Activated CD4-positive, alpha-beta memory T cell treated with anti-CD3 and anti-CD28 coated beads, Interleukin-2, amount 10 ng/mL, durations not matched to agents 7 days and 5 days (primary cell): ENCODE results near the gene TYRP1. TPM values are rescaled to one million over a fixed set of nuclear protein-coding genes. Genes with fewer than 3 reads are reported as not detected.

Experiments
- CTCF ChIA-PET: fragments of 350-600 bp; sonication (Branson Sonifier 250); formaldehyde crosslinking; loops from one replicate; lab custom pipeline; 2021; ENCODE audit warnings: antibody characterized with exemption, inconsistent platforms; lab: Charles Lee
- POLR2A ChIA-PET: fragments of 350-600 bp; sonication (Branson Sonifier 250); formaldehyde crosslinking; loops from one replicate; lab custom pipeline; 2021; ENCODE audit warnings: antibody characterized with exemption; lab: Charles Lee
- DNase-seq: peaks from one replicate; pipeline ENCODE4 v3.0.0-alpha.2; 2020
- H3K27ac Mint-ChIP-seq: one replicate; pipeline ENCODE4 v1.8.0; 2021; ENCODE audit warnings: mild to moderate bottlenecking, mixed read lengths
- H3K27me3 Mint-ChIP-seq: one replicate; pipeline ENCODE4 v1.8.0; 2021; ENCODE audit warnings: mixed read lengths
- H3K36me3 Mint-ChIP-seq: one replicate; pipeline ENCODE4 v1.8.0; 2021; ENCODE audit warnings: low read depth, mixed read lengths
- H3K4me1 Mint-ChIP-seq: one replicate; pipeline ENCODE4 v1.8.0; 2021; ENCODE audit warnings: mixed read lengths
- H3K4me3 Mint-ChIP-seq: one replicate; pipeline ENCODE4 v1.8.0; 2021; ENCODE audit warnings: mild to moderate bottlenecking, mixed read lengths
- H3K9me3 Mint-ChIP-seq: one replicate; pipeline ENCODE4 v1.8.0; 2021; ENCODE audit warnings: mixed read lengths
- total RNA-seq, 2 experiments: library from RNA; stranded (reverse); gene quantifications; one replicate each; pipeline ENCODE4 v1.2.3, GENCODE V29; 2021

TYRP1 gene
- total RNA-seq, 2 experiments from 2014 or later = not detected

- ChIA-PET POLR2A (interaction anchor here (0.6 kb wide), 1 partner anchor 561 kb away, joined by 3 read pairs; no protein-coding TSS in a partner anchor), CTCF (no interaction called here)
- no peaks in the 10 kb centered on the region for H3K36me3 Mint-ChIP-seq
- no peak overlapping the region for H3K4me3 Mint-ChIP-seq
- H3K27me3 Mint-ChIP-seq = no peaks in the 10 kb centered on the region
- no peak overlapping the region for H3K27ac Mint-ChIP-seq
- no peak for DNase-seq
- no peaks in the 10 kb centered on the region for H3K9me3 Mint-ChIP-seq
- no peaks in the 10 kb centered on the region for H3K4me1 Mint-ChIP-seq
Measured at GRCh38 chr9:12702160-12702758, 9.1 kb downstream of the TYRP1 start.

- Mint-ChIP-seq H3K27ac (no peak overlapping the region), H3K4me3 (no peak overlapping the region), H3K27me3 (no peaks in the 10 kb centered on the region), H3K9me3 (no peaks in the 10 kb centered on the region), H3K36me3 (no peaks in the 10 kb centered on the region), H3K4me1 (no peaks in the 10 kb centered on the region)
- no peak for DNase-seq
- ChIA-PET POLR2A (no interaction called here), CTCF (no interaction called here)
Measured at GRCh38 chr9:12703996-12704395, 10.8 kb downstream of the TYRP1 start.

- Mint-ChIP-seq H3K36me3 (no peaks in the 10 kb centered on the region), H3K4me1 (no peaks in the 10 kb centered on the region), H3K9me3 (no peaks in the 10 kb centered on the region), H3K27ac (no peak overlapping the region), H3K4me3 (no peak overlapping the region), H3K27me3 (no peaks in the 10 kb centered on the region)
- DNase-seq = no peak
- CTCF ChIA-PET = no interaction called here
- POLR2A ChIA-PET = no interaction called here
Measured at GRCh38 chr9:12705738-12706391, 12.7 kb downstream of the TYRP1 start.

- H3K36me3 Mint-ChIP-seq = no peaks in the 10 kb centered on the region
- DNase-seq = no peak
- no peak overlapping the region for H3K27ac Mint-ChIP-seq
- ChIA-PET CTCF (no interaction called here), POLR2A (no interaction called here)
- no peaks in the 10 kb centered on the region for H3K9me3 Mint-ChIP-seq
- no peaks in the 10 kb centered on the region for H3K27me3 Mint-ChIP-seq
- no peak overlapping the region for H3K4me3 Mint-ChIP-seq
- no peaks in the 10 kb centered on the region for H3K4me1 Mint-ChIP-seq
Measured at GRCh38 chr9:12708562-12709298, 15.5 kb downstream of the TYRP1 start.

- Mint-ChIP-seq H3K9me3 (peaks cover 2% of the 10 kb centered on the region), H3K36me3 (no peaks in the 10 kb centered on the region), H3K4me3 (no peak overlapping the region), H3K4me1 (no peaks in the 10 kb centered on the region), H3K27ac (no peak overlapping the region), H3K27me3 (no peaks in the 10 kb centered on the region)
- no peak for DNase-seq
- ChIA-PET POLR2A (no interaction called here), CTCF (no interaction called here)
Measured at GRCh38 chr9:12712532-12712931, 19.3 kb downstream of the TYRP1 start.

- no peak for DNase-seq
- Mint-ChIP-seq H3K36me3 (no peaks in the 10 kb centered on the region), H3K27ac (no peak overlapping the region), H3K4me1 (no peaks in the 10 kb centered on the region), H3K9me3 (peaks cover 2% of the 10 kb centered on the region), H3K27me3 (no peaks in the 10 kb centered on the region), H3K4me3 (no peak overlapping the region)
- CTCF ChIA-PET = no interaction called here
- POLR2A ChIA-PET = no interaction called here
Measured at GRCh38 chr9:12715268-12715667, 22.1 kb downstream of the TYRP1 start.

GRCh38 chr9:12716823-12717600 is 23.8 kb downstream of the TYRP1 start:
- no peak overlapping the region for H3K4me3 Mint-ChIP-seq
- POLR2A ChIA-PET = no interaction called here
- H3K36me3 Mint-ChIP-seq = no peaks in the 10 kb centered on the region
- CTCF ChIA-PET = no interaction called here
- H3K9me3 Mint-ChIP-seq = peaks cover 2% of the 10 kb centered on the region
- H3K4me1 Mint-ChIP-seq = no peaks in the 10 kb centered on the region
- DNase-seq = no peak
- no peaks in the 10 kb centered on the region for H3K27me3 Mint-ChIP-seq
- no peak overlapping the region for H3K27ac Mint-ChIP-seq

- H3K27ac Mint-ChIP-seq = no peak overlapping the region
- no peaks in the 10 kb centered on the region for H3K27me3 Mint-ChIP-seq
- ChIA-PET CTCF (no interaction called here), POLR2A (no interaction called here)
- peaks cover 3% of the 10 kb centered on the region for H3K9me3 Mint-ChIP-seq
- no peaks in the 10 kb centered on the region for H3K4me1 Mint-ChIP-seq
- no peak overlapping the region for H3K4me3 Mint-ChIP-seq
- DNase-seq = no peak
- H3K36me3 Mint-ChIP-seq = no peaks in the 10 kb centered on the region
Measured at GRCh38 chr9:12717907-12718306, 24.7 kb downstream of the TYRP1 start.

- Mint-ChIP-seq H3K27me3 (no peaks in the 10 kb centered on the region), H3K36me3 (no peaks in the 10 kb centered on the region), H3K4me3 (no peak overlapping the region), H3K9me3 (peaks cover 3% of the 10 kb centered on the region), H3K4me1 (no peaks in the 10 kb centered on the region), H3K27ac (no peak overlapping the region)
- POLR2A ChIA-PET = no interaction called here
- CTCF ChIA-PET = no interaction called here
- DNase-seq = no peak
Measured at GRCh38 chr9:12718482-12719026, 25.4 kb downstream of the TYRP1 start.

- POLR2A ChIA-PET = no interaction called here
- no peak overlapping the region for H3K27ac Mint-ChIP-seq
- DNase-seq = no peak
- no peaks in the 10 kb centered on the region for H3K36me3 Mint-ChIP-seq
- no peak overlapping the region for H3K4me3 Mint-ChIP-seq
- H3K9me3 Mint-ChIP-seq = peaks cover 3% of the 10 kb centered on the region
- no peaks in the 10 kb centered on the region for H3K4me1 Mint-ChIP-seq
- CTCF ChIA-PET = interaction anchor here (0.7 kb wide), 1 partner anchor 54 kb away, joined by 3 read pairs; no protein-coding TSS in a partner anchor
- H3K27me3 Mint-ChIP-seq = no peaks in the 10 kb centered on the region
Measured at GRCh38 chr9:12719431-12719830, 26.2 kb downstream of the TYRP1 start.

- Mint-ChIP-seq H3K36me3 (no peaks in the 10 kb centered on the region), H3K4me3 (no peak overlapping the region), H3K9me3 (peaks cover 2% of the 10 kb centered on the region), H3K27ac (no peak overlapping the region), H3K4me1 (no peaks in the 10 kb centered on the region), H3K27me3 (no peaks in the 10 kb centered on the region)
- no peak for DNase-seq
- POLR2A ChIA-PET = no interaction called here
- CTCF ChIA-PET = no interaction called here
Measured at GRCh38 chr9:12720551-12720950, 27.4 kb downstream of the TYRP1 start.

- POLR2A ChIA-PET = no interaction called here
- Mint-ChIP-seq H3K9me3 (peaks cover 2% of the 10 kb centered on the region), H3K36me3 (no peaks in the 10 kb centered on the region), H3K4me3 (no peak overlapping the region), H3K27ac (no peak overlapping the region), H3K27me3 (no peaks in the 10 kb centered on the region), H3K4me1 (no peaks in the 10 kb centered on the region)
- CTCF ChIA-PET = no interaction called here
- DNase-seq = no peak
Measured at GRCh38 chr9:12722131-12722530, 28.9 kb downstream of the TYRP1 start.
